Smooth muscle cell (in vitro differentiated cells): Measurements from ENCODE around the gene PTAFR. TPM values are rescaled to one million over a fixed set of nuclear protein-coding genes. Genes with fewer than 3 reads are reported as not detected.

Experiments used
- DNase-seq: peaks from one replicate; lab custom pipeline; 2025; ENCODE audit not compliant: unreplicated experiment; lab: John Stamatoyannopoulos, UW
- H2AFZ ChIP-seq: fragments of 200-600 bp; sonication (generic); 2 replicates; pipeline ENCODE4 v1.6.0; 2016; ENCODE audit warnings: antibody characterized with exemption, low read depth, mild to moderate bottlenecking
- H3F3A ChIP-seq: fragments of 200-600 bp; sonication (generic); 2 replicates; pipeline ENCODE4 v1.6.0; 2017; ENCODE audit warnings: antibody characterized with exemption, low read depth
- H3K27ac ChIP-seq: fragments of 200-600 bp; sonication (generic); 2 replicates; pipeline ENCODE4 v1.5.1; 2016; ENCODE audit warnings: low read depth, mild to moderate bottlenecking
- H3K27me3 ChIP-seq: fragments of 200-600 bp; sonication (generic); 2 replicates; pipeline ENCODE4 v1.6.1; 2016; ENCODE audit warnings: low read depth, mild to moderate bottlenecking
- H3K36me3 ChIP-seq: fragments of 200-600 bp; sonication (generic); 2 replicates; pipeline ENCODE4 v1.5.1; 2016; ENCODE audit warnings: low read depth
- H3K4me1 ChIP-seq: fragments of 200-600 bp; sonication (generic); 2 replicates; pipeline ENCODE4 v1.5.1; 2016; ENCODE audit warnings: low read depth
- H3K4me2 ChIP-seq: fragments of 200-600 bp; sonication (generic); 2 replicates; pipeline ENCODE4 v1.6.0; 2016; ENCODE audit warnings: mild to moderate bottlenecking
- H3K4me3 ChIP-seq: fragments of 200-600 bp; sonication (generic); 2 replicates; pipeline ENCODE4 v1.5.1; 2016; ENCODE audit warnings: mild to moderate bottlenecking
- H3K79me2 ChIP-seq: fragments of 200-600 bp; sonication (generic); 2 replicates; pipeline ENCODE4 v1.6.0; 2016; ENCODE audit warnings: low read depth, mild to moderate bottlenecking
- H3K9ac ChIP-seq: fragments of 200-600 bp; sonication (generic); 2 replicates; pipeline ENCODE4 v1.6.0; 2016; ENCODE audit warnings: low read depth
- H3K9me3 ChIP-seq: fragments of 200-600 bp; sonication (generic); replicated peaks from 2 replicates; pipeline ENCODE4 v1.5.1; 2016; ENCODE audit warnings: low read depth
- H4K20me1 ChIP-seq: fragments of 200-600 bp; sonication (generic); 2 replicates; pipeline ENCODE4 v1.6.0; 2016; ENCODE audit warnings: low read depth
- WGBS: methylation state at CpG from one replicate; pipeline ENCODE4 v1.1.7; 2016; ENCODE audit warnings: low lambda C conversion rate; 5-methylcytosine and 5-hydroxymethylcytosine counted together
- polyA plus RNA-seq: library from polyadenylated mRNA; unstranded; fragments of >200 nt; fragmentation: Nextera tagmentation; extraction: Ambion mirVana; gene quantifications from 2 replicates; pipeline ENCODE4 v1.2.1, GENCODE V29; 2016
- total RNA-seq: library from RNA; depleted of rRNA; stranded (reverse); fragments of >200 nt; gene quantifications from 2 replicates; pipeline ENCODE4 v1.2.3, GENCODE V29; 2014
- TF ChIP-seq, protein P1 (sequence below): fragments of 200-600 bp; sonication (generic); IDR thresholded peaks from 2 replicates; pipeline ENCODE4 v1.5.1; 2017; ENCODE audit warnings: borderline replicate concordance, mild to moderate bottlenecking, antibody characterized with exemption; ENCODE audit not compliant: insufficient read depth, poor library complexity, severe bottlenecking

PTAFR gene
- total and polyA plus RNA-seq, 2 experiments from 2014 or later, result 0.16 to 0.49 TPM

DNA sequence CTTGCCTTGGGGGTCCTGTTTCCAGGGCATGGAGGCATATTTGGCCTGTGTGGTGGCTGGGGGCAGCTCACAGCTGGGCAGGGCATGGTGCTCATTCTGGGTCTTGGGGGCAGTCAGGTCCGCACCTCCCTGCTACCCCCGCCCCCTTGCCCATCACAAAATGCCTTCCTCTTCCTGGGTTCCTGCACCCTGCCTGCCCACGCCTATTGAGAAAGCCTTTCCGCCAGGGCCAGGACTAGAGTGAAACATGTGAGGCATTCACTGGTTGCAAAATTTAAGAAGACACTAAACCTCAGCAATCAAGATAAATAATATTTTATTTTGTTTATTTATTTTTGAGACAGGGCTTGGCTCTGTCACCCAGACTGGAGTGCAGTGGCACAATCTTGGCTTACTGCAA is 19.7 kb downstream of the PTAFR start:
- WGBS, result 87% methylated on average over 4 of the region's 4 CpGs
- Histone ChIP-seq H4K20me1 (no peaks in the 10 kb centered on the region), H3K27ac (no peak overlapping the region), H3K4me2 (no peak overlapping the region), H2AFZ (no peak overlapping the region), H3K36me3 (no peaks in the 10 kb centered on the region), H3K79me2 (no peaks in the 10 kb centered on the region), H3K9me3 (no peaks in the 10 kb centered on the region), H3F3A (no peaks in the 10 kb centered on the region), H3K27me3 (no peaks in the 10 kb centered on the region), H3K4me1 (no peaks in the 10 kb centered on the region), H3K9ac (no peak overlapping the region), H3K4me3 (no peak overlapping the region)
- TF ChIP-seq, protein P1, sequence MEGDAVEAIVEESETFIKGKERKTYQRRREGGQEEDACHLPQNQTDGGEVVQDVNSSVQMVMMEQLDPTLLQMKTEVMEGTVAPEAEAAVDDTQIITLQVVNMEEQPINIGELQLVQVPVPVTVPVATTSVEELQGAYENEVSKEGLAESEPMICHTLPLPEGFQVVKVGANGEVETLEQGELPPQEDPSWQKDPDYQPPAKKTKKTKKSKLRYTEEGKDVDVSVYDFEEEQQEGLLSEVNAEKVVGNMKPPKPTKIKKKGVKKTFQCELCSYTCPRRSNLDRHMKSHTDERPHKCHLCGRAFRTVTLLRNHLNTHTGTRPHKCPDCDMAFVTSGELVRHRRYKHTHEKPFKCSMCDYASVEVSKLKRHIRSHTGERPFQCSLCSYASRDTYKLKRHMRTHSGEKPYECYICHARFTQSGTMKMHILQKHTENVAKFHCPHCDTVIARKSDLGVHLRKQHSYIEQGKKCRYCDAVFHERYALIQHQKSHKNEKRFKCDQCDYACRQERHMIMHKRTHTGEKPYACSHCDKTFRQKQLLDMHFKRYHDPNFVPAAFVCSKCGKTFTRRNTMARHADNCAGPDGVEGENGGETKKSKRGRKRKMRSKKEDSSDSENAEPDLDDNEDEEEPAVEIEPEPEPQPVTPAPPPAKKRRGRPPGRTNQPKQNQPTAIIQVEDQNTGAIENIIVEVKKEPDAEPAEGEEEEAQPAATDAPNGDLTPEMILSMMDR, result no peak
- no peak for DNase-seq

- WGBS, result 96% methylated on average over 4 of the region's 4 CpGs
- Histone ChIP-seq H3K9ac (no peak overlapping the region), H4K20me1 (no peaks in the 10 kb centered on the region), H3K4me2 (no peak overlapping the region), H3K27me3 (no peaks in the 10 kb centered on the region), H3K4me1 (no peaks in the 10 kb centered on the region), H3K4me3 (no peak overlapping the region), H3K79me2 (no peaks in the 10 kb centered on the region), H2AFZ (no peak overlapping the region), H3K27ac (no peak overlapping the region), H3K36me3 (no peaks in the 10 kb centered on the region), H3F3A (no peaks in the 10 kb centered on the region), H3K9me3 (no peaks in the 10 kb centered on the region)
- no peak for DNase-seq
- TF ChIP-seq, protein P1, result no peak
Observed at GRCh38 chr1:28155628-28156027, 20.9 kb downstream of the PTAFR start.

DNA sequence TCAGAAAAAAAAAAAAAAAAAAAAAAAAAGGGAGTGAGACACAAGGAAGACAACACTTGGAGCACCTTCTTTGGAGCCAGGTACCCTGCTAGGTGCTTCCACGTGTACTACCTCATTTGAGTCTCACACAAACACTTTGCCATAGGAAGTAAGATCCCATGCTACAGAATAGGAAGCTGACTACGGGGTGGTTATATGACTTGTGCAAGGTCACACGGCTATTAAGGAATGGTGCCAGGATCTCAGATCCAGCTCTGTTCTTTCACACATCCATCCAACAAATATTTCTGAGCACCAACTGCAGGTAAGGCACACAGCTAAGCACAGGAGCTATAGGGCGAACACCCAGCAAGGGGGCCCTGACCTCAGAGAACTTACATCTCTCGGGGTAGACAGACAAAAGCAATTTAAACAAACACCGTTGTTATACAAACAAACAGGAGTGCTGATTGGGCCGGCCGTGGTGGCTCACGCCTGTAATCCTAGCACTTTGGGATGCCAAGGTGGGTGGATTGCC is 22.4 kb downstream of the PTAFR start:
- no peaks in the 10 kb centered on the region for H3K9me3 ChIP-seq
- H2AFZ ChIP-seq, result no peak overlapping the region
- no peak for DNase-seq
- no peaks in the 10 kb centered on the region for H3K4me1 ChIP-seq
- H3K4me3 ChIP-seq, result no peak overlapping the region
- no peak overlapping the region for H3K4me2 ChIP-seq
- H4K20me1 ChIP-seq, result no peaks in the 10 kb centered on the region
- 94% methylated on average over 9 of the region's 9 CpGs for WGBS
- no peaks in the 10 kb centered on the region for H3K27me3 ChIP-seq
- no peak overlapping the region for H3K9ac ChIP-seq
- no peak overlapping the region for H3K27ac ChIP-seq
- no peaks in the 10 kb centered on the region for H3F3A ChIP-seq
- TF ChIP-seq, protein P1, result no peak
- no peaks in the 10 kb centered on the region for H3K79me2 ChIP-seq
- no peaks in the 10 kb centered on the region for H3K36me3 ChIP-seq

- no peak for DNase-seq
- WGBS, result 96% methylated on average over 23 of the region's 23 CpGs
- H3K4me3 ChIP-seq, result no peak overlapping the region
- no peaks in the 10 kb centered on the region for H3K79me2 ChIP-seq
- H2AFZ ChIP-seq, result no peak overlapping the region
- H3F3A ChIP-seq, result no peaks in the 10 kb centered on the region
- no peaks in the 10 kb centered on the region for H3K9me3 ChIP-seq
- no peaks in the 10 kb centered on the region for H3K4me1 ChIP-seq
- H3K27ac ChIP-seq, result no peak overlapping the region
- no peak overlapping the region for H3K9ac ChIP-seq
- TF ChIP-seq, protein P1, result no peak
- no peaks in the 10 kb centered on the region for H3K36me3 ChIP-seq
- H3K27me3 ChIP-seq, result no peaks in the 10 kb centered on the region
- no peak overlapping the region for H3K4me2 ChIP-seq
- no peaks in the 10 kb centered on the region for H4K20me1 ChIP-seq
Observed at GRCh38 chr1:28150125-28150780, 26.2 kb downstream of the PTAFR start.
